HFFc6 (cell line): ENCODE results near the gene PRIM2. TPM values are rescaled to one million over a fixed set of nuclear protein-coding genes. Genes with fewer than 3 reads are reported as not detected.
"Not testable (repeated sequence)": the region's sequence is repeated elsewhere in the genome, so short reads cannot be mapped to it uniquely, and the experiment has no call there.

ENCODE experiments used
- DNase-seq: peaks from one replicate; pipeline ENCODE4 v3.0.0-alpha.2; 2018
- H3K27ac Mint-ChIP-seq: 2 replicates; pipeline ENCODE4 v1.8.0; 2020; ENCODE audit warnings: mild to moderate bottlenecking, mixed read lengths
- H3K27me3 Mint-ChIP-seq: 2 replicates; pipeline ENCODE4 v1.8.0; 2021; ENCODE audit warnings: mild to moderate bottlenecking, moderate library complexity, mixed read lengths; ENCODE audit not compliant: insufficient read depth
- H3K36me3 Mint-ChIP-seq: 2 replicates; pipeline ENCODE4 v1.8.0; 2021; ENCODE audit warnings: low read depth, mixed read lengths
- H3K4me1 Mint-ChIP-seq: 2 replicates; pipeline ENCODE4 v1.8.0; 2020; ENCODE audit warnings: low read depth, mixed read lengths
- H3K4me3 Mint-ChIP-seq: 2 replicates; pipeline ENCODE4 v1.8.0; 2020; ENCODE audit warnings: mild to moderate bottlenecking, moderate library complexity, mixed read lengths
- H3K9me3 Mint-ChIP-seq: 2 replicates; pipeline ENCODE4 v1.8.0; 2020; ENCODE audit warnings: mild to moderate bottlenecking, mixed read lengths
- total RNA-seq, 6 experiments: library from RNA; stranded (reverse); fragmentation: NEBNext Ultra II Directional; extraction: Animal tissue kit (Norgen Biotek cat#: 25700); gene quantifications; 2 replicates in 1 of 6; 3 replicates in 5 of 6; pipeline ENCODE4 v1.2.3, GENCODE V29; 2021

The PRIM2 gene
- total RNA-seq, 6 experiments from 2014 or later: 32.6 to 46.8 (median 43.0) TPM

DNA sequence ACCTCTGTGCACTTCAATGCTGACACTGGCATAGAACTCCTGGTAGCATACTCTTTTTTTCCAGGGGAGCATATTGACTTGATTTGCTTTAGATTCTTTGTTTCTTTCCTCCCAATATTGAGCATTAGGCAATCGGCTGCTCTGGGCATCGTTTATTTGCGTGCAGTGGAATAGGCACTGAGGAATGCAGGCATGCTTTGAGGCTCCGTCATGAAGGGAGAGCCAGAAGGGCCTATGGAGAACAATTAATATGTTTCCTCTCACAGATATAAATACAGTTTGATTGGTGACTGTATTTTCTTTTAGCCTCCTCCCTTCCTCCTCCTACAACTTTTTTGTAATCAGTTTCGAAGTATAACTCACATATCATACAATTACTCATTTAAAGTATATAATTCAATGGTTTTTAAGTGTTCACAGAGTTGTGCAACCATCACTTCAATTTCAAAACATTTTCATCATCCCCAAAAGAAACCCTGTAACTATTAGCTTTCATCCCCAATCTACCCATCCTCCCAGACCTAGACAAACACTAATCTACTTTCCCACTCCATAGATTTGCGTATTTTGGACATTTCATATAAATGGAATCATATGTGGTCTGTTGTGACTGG, 157.5 kb downstream of the PRIM2 start:
- H3K36me3 Mint-ChIP-seq: not testable (repeated sequence)
- DNase-seq: peak; percentile 87

DNA sequence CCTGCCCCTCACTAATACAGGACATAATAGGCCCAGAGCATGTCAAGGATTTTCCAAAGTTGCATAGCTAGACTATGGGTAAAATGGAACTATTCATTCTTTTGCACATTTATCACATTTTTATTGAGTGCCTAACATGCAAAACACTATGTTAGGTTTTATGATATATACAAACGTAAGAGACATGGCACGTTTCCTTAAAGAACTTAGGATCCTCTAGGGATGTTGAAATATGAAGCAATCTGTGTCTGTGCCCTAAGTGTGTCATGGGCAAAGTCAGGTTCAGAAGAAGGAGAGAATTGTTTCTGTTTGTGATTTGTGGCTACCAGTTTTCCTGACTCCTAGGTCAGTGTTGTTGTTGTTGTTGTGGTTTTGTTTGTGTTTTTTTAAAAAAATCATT, 158.2 kb downstream of the PRIM2 start:
- H3K4me1 Mint-ChIP-seq: peaks cover 60% of the 10 kb centered on the region
- not testable (repeated sequence) for H3K36me3 Mint-ChIP-seq, H3K27me3 Mint-ChIP-seq, H3K9me3 Mint-ChIP-seq
- H3K4me3 Mint-ChIP-seq: peak overlapping the region; percentile 65
- DNase-seq: peak; percentile 43
- peak overlapping the region; percentile 92 for H3K27ac Mint-ChIP-seq

More for the DNA sequence above, 157.5 kb downstream of the PRIM2 start:
- peak overlapping the region; percentile 92 for H3K27ac Mint-ChIP-seq
- H3K27me3 Mint-ChIP-seq, H3K9me3 Mint-ChIP-seq: not testable (repeated sequence)
- peak overlapping the region; percentile 65 for H3K4me3 Mint-ChIP-seq
- peaks cover 61% of the 10 kb centered on the region for H3K4me1 Mint-ChIP-seq

DNA sequence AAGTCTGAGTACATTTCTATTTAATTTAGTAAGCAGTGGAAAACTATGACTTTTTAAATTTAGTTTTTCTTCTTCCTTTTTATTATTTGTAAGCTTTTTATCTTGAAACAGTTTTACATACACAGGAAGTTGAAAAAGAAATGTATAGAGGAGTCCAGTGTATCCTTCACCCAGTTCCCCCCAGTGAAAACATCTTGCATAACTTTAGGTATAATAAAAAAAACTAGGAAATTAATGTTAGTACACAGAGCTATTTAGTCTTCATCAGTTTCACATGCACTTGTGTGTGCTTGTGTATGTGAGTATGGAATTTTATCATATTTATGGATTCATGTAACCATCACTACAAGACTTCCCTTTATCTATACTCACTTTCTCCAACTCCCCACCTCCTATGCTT, 162.8 kb downstream of the PRIM2 start:
- H3K27ac Mint-ChIP-seq: peak overlapping the region; percentile 18
- not testable (repeated sequence) for H3K9me3 Mint-ChIP-seq, H3K4me3 Mint-ChIP-seq, H3K27me3 Mint-ChIP-seq, DNase-seq
- H3K4me1 Mint-ChIP-seq: peaks cover 50% of the 10 kb centered on the region
- H3K36me3 Mint-ChIP-seq: peaks cover 31% of the 10 kb centered on the region

DNA sequence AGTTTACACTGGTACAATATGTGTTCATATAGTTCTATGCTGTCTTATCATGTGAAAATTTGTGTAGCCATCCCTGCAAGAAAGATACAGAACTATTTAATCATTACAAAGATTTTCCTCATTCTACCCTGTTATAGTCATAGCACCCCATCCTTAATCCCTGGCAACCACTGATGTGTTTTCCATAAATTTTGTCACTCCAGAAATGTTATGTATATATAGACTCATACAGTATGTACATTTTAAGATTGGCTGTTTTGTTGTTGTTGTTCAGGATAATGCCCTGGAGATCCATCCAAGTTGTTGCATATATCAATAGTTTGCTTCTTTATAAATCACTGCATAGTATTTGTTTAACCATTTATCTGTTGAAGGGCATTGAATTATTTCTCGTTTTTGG, 163.7 kb downstream of the PRIM2 start:
- not testable (repeated sequence) for DNase-seq, H3K9me3 Mint-ChIP-seq, H3K4me3 Mint-ChIP-seq, H3K27me3 Mint-ChIP-seq, H3K27ac Mint-ChIP-seq
- H3K4me1 Mint-ChIP-seq: peaks cover 50% of the 10 kb centered on the region
- H3K36me3 Mint-ChIP-seq: peaks cover 31% of the 10 kb centered on the region

DNA sequence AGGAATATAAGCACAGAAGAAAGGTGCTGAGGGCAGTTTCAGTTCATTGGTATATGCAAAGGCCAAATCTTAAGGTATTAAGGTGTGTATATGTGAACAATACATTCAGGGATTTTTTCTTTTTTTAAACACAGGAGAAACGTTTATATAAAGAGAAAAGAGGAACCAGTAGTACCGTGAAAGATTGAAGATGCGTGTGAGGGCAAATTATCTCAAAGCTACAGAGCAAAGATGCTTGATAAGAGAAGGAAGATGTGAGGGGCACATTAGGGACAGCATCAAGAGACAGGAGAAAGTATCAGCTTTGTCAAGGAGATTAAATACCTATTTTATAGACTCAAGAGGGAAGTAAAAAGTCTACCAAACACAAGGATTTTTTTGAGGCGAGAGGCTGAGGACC, 165.0 kb downstream of the PRIM2 start:
- DNase-seq, H3K9me3 Mint-ChIP-seq, H3K27me3 Mint-ChIP-seq, H3K27ac Mint-ChIP-seq, H3K4me3 Mint-ChIP-seq: not testable (repeated sequence)
- peaks cover 62% of the 10 kb centered on the region for H3K4me1 Mint-ChIP-seq
- peaks cover 31% of the 10 kb centered on the region for H3K36me3 Mint-ChIP-seq

DNA sequence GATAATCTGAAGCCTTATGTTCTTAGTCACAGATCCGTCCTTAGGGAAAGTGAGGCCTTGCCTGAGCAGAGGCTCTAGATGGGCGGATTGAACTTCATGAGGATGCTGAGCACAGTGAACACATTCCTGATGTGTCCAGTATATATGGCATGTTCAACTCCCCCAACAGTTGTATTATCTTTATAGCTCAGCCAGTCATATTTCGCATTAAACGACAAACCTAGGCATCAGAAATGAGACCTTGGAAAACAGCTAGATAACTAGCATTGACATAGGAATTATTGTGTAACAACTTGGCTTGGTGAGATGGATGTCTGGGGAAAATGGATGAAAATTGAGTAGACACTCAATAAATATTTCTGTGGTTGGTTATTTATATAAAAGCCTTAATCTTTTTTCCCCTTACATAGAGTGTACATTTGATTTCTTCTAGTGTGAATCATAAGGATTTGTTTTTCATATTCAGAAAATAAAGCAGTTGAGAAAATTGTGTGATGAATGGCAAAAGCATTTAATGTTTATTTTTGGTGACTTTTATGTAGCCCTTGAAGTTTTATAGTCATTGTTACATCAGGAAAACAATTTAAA, 169.2 kb downstream of the PRIM2 start:
- H3K27me3 Mint-ChIP-seq, H3K9me3 Mint-ChIP-seq: not testable (repeated sequence)
- peak overlapping the region; percentile 77 for H3K27ac Mint-ChIP-seq
- peak overlapping the region; percentile 62; the same call in 1 of the 2 replicates for H3K4me3 Mint-ChIP-seq
- H3K36me3 Mint-ChIP-seq: peaks cover 26% of the 10 kb centered on the region
- DNase-seq: peak; percentile 66
- H3K4me1 Mint-ChIP-seq: peaks cover 94% of the 10 kb centered on the region

DNA sequence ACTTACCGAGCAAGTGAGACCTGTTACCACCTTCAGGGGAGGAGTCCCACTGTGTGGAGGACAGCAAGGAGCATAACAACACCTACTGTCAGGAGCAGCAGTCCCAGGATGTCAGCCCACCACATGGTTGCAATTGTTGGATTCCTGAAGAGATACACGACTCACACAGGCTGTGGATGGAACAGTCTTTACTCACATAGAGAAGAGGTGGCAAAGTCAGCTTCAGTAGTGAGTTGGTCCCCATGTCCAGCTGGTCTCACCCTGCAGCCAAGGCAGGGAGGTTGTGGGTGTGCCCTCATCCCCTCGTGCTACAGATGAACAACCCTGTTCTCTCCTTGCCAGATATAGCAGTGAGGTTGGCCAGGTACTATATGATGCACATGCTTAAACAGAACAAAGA, 171.1 kb downstream of the PRIM2 start:
- H3K9me3 Mint-ChIP-seq, H3K4me3 Mint-ChIP-seq, H3K36me3 Mint-ChIP-seq, H3K27me3 Mint-ChIP-seq: not testable (repeated sequence)
- H3K4me1 Mint-ChIP-seq: peaks cover 83% of the 10 kb centered on the region
- peak overlapping the region; percentile 74 for H3K27ac Mint-ChIP-seq
- peak; percentile 21 for DNase-seq

DNA sequence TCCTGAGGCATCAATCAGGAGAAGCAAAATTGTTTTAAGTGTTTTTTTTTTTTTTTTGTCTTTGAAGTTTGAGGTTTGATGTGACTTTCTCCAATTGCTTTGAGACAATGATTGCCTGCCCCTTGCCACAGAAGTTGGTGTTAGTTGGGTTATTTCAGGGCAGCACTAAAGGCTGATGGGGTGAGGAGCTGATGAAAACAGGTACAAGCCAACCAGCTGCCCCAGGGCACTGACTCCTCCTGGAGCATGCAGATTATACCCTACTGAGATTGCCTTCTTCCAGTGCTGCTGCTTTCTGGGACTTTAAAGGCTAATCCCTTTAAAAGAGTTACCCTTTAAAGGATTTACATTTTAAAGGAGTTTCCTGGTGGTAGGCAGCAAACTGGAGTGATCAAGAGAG, 172.5 kb downstream of the PRIM2 start:
- Mint-ChIP-seq H3K27ac (peak overlapping the region; percentile 43; the same call in 1 of the 2 replicates), H3K4me1 (peaks cover 87% of the 10 kb centered on the region)
- H3K4me3 Mint-ChIP-seq, DNase-seq, H3K27me3 Mint-ChIP-seq, H3K9me3 Mint-ChIP-seq, H3K36me3 Mint-ChIP-seq: not testable (repeated sequence)

DNA sequence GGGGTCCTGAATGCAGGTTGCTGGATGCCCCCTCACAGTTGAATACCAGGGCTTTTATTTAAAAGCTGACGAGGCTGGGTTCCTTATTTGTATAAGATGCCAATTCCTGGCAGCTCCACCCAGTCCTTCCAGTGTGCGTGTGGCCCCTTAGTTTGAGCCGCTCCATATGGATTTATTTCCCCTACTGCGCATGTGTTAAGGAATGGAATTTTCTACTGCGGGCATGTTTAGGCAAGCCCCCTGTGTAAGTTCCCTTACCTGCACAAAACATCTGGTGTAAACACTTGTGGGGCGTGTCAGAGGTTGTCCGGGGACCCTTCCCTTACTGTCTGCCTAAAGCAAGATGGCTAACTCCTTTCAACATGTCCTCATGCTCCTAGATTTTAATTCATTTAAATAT, 174.4 kb downstream of the PRIM2 start:
- H3K9me3 Mint-ChIP-seq, H3K27me3 Mint-ChIP-seq, DNase-seq, H3K27ac Mint-ChIP-seq, H3K4me3 Mint-ChIP-seq: not testable (repeated sequence)
- Mint-ChIP-seq H3K36me3 (peaks cover 14% of the 10 kb centered on the region; the same call in 1 of the 2 replicates), H3K4me1 (peaks cover 77% of the 10 kb centered on the region)

DNA sequence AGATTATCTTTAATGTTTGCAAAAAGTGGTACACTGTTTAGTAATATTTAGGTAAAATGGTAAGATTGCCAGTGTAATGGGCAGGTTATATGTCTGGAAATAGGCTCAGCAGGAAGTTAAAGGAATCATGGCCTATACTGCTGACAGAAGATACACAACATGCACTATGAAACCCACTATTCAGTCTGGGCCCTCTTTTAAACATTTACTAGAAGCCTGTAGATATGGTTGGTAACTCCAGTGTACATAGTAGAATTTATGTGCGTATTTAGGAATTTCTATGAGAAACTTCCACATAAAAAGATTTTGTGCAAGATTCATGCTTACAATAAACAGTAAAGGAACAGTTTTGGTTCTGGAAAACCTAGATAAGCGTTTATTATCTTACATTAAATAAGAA, 178.8 kb downstream of the PRIM2 start:
- Mint-ChIP-seq H3K4me1 (peaks cover 69% of the 10 kb centered on the region), H3K36me3 (peaks cover 12% of the 10 kb centered on the region; the same call in 1 of the 2 replicates)
- not testable (repeated sequence) for DNase-seq, H3K27ac Mint-ChIP-seq, H3K4me3 Mint-ChIP-seq, H3K27me3 Mint-ChIP-seq, H3K9me3 Mint-ChIP-seq

DNA sequence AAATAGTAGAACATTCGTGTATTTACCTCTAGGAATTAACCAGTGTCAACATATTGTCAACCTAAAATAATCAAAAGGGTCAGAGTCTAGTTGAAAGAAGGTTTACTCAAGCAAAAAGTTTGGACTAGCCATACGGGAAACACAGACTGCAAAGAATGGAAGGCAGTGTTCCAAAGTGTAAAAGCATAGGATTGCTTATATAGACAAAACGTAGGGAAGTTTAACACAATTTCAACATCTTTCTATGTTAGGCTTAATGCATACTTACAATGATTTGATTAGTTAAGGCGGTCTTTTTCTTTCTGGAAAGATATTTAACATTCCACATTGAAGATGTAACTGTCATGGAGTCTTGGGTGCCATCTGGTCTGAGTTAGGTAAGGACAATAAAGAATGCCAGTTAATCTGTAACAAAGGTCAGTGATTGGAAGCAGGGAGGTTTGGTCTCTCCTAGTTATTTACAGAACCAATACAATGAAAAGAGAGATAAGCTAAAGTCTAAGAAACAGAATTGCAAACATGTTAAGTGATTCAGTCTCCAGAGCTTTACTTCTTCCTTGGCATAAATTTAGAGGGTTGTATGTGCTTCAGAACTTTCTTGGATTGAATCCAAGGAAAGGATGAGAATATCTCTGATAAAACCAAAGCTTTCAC, 183.1 kb downstream of the PRIM2 start:
- H3K9me3 Mint-ChIP-seq, H3K27me3 Mint-ChIP-seq: not testable (repeated sequence)
- peak; percentile 48 for DNase-seq
- Mint-ChIP-seq H3K4me1 (peaks cover 75% of the 10 kb centered on the region), H3K4me3 (peak overlapping the region; percentile 49; the same call in 1 of the 2 replicates), H3K27ac (peak overlapping the region; percentile 67), H3K36me3 (peaks cover 17% of the 10 kb centered on the region)

DNA sequence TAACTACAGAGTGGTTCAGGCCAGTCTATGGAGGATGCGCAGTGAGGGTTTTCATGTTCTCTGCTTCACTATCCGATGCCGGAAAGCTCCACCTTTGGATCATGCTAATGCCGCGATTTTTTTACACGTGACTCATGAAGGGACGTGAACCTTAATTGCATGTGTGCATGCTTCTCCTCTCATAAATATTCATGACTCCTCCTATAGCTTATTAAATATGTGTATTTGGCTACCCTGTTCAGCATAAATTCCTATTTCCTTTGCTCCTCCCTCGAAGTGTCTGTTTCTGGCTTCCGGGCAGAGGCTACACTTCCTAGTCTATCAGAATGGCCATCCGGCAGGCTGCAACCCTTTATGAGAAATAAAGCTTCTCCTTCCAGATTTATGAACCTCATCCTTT, 185.0 kb downstream of the PRIM2 start:
- not testable (repeated sequence) for H3K27me3 Mint-ChIP-seq, DNase-seq, H3K4me3 Mint-ChIP-seq, H3K9me3 Mint-ChIP-seq, H3K27ac Mint-ChIP-seq
- H3K4me1 Mint-ChIP-seq: peaks cover 72% of the 10 kb centered on the region
- peaks cover 15% of the 10 kb centered on the region for H3K36me3 Mint-ChIP-seq

DNA sequence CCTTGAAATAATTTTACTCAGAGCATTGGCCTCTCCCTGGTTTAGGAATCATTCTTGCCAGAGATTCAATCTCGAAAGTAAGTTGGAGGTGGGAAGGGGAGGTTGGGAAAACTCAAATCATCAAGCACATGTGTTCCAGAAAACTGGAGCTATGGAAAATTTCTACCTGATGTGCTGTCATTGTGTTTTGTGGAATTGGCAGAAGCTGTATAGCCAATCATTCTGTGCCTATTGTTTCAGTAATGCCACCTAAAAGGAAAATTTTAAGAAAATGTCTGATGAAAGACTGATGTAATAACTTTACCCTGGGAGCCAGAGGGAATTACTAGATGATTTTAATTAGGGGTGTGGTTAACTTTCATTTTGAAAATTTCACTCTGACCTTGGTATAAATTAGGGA, 187.8 kb downstream of the PRIM2 start:
- Mint-ChIP-seq H3K27ac (peak overlapping the region; percentile 57), H3K4me1 (peaks cover 48% of the 10 kb centered on the region), H3K4me3 (peak overlapping the region; percentile 16; the same call in 1 of the 2 replicates)
- not testable (repeated sequence) for H3K9me3 Mint-ChIP-seq, H3K27me3 Mint-ChIP-seq, DNase-seq, H3K36me3 Mint-ChIP-seq

DNA sequence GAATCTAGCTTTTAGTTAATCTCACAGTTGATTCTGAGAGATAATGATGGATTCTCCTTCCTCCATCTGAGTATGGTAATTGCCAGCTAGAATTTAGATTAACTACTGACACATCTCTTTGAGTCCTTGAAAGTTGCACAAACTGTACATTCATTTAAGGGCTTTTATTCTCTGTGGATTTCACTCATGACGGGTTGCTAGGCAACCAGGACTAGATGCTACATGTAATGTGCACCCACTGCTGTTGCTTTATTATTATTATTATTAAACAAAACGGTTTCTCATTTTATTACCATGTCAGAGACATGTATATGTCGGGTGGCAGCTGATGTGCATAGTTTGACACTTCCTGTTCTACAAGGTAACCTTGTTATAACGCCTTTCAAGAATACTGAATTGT, 193.0 kb downstream of the PRIM2 start:
- H3K36me3 Mint-ChIP-seq, H3K9me3 Mint-ChIP-seq, H3K27ac Mint-ChIP-seq, H3K4me1 Mint-ChIP-seq, H3K4me3 Mint-ChIP-seq, DNase-seq, H3K27me3 Mint-ChIP-seq: not testable (repeated sequence)
